ENCODE measurements around the gene REEP2. TPM values are rescaled to one million over a fixed set of nuclear protein-coding genes. Genes with fewer than 3 reads are reported as not detected.
"Not testable (repeated sequence)": the region's sequence is repeated elsewhere in the genome, so short reads cannot be mapped to it uniquely, and the experiment has no call there.

Gene REEP2
- total RNA-seq, 4 donors from 2014 or later: 0.77 to 14.1 (median 5.0) TPM

GRCh38 chr5:138469540-138470321 lies 30.9 kb downstream of the REEP2 start:
- no peak overlapping the region for H3K27ac ChIP-seq
- no peak overlapping the region for H3K4me3 ChIP-seq
- no peaks in the 10 kb centered on the region for H3K9me3 ChIP-seq
- H3K36me3 ChIP-seq: no peaks in the 10 kb centered on the region
- H3K27me3 ChIP-seq: no peaks in the 10 kb centered on the region
- DNase-seq: peak; percentile 17 to 41
- H3K4me1 ChIP-seq: peaks cover 0 to 8% of the 10 kb centered on the region in 2 donors
- no peak for TF ChIP-seq POLR2A (IDR thresholded peaks at IDR 0.05)
- no peak for TF ChIP-seq CTCF (IDR thresholded peaks at IDR 0.05)
- intact Hi-C loops (cut with DNase I; ENCODE audit: low total_unique reads): no loop called here

- TF ChIP-seq CTCF (IDR thresholded peaks at IDR 0.05): no peak
- no peak for TF ChIP-seq POLR2A (IDR thresholded peaks at IDR 0.05)
- Histone ChIP-seq H3K4me1 (peaks cover 0 to 8% of the 10 kb centered on the region in 2 donors), H3K4me3 (no peak overlapping the region), H3K27me3 (no peaks in the 10 kb centered on the region), H3K27ac (no peak overlapping the region), H3K9me3 (no peaks in the 10 kb centered on the region), H3K36me3 (no peaks in the 10 kb centered on the region)
- intact Hi-C loops (cut with DNase I; ENCODE audit: low total_unique reads): no loop called here
- DNase-seq: no peak
These were observed 31.6 kb downstream of the REEP2 start for GRCh38 chr5:138470322-138471051.

GRCh38 chr5:138471052-138471361 lies 32.1 kb downstream of the REEP2 start:
- no peak for DNase-seq

GRCh38 chr5:138472353-138472752 lies 33.5 kb downstream of the REEP2 start:
- Histone ChIP-seq H3K27me3 (no peaks in the 10 kb centered on the region), H3K27ac (no peak overlapping the region), H3K9me3 (no peaks in the 10 kb centered on the region), H3K4me1 (peaks cover 0 to 2% of the 10 kb centered on the region in 2 donors), H3K36me3 (no peaks in the 10 kb centered on the region), H3K4me3 (no peak overlapping the region)
- DNase-seq: no peak
- TF ChIP-seq CTCF (IDR thresholded peaks at IDR 0.05): no peak
- TF ChIP-seq POLR2A (IDR thresholded peaks at IDR 0.05): no peak
- intact Hi-C loops (cut with DNase I; ENCODE audit: low total_unique reads): no loop called here

More at GRCh38 chr5:138471052-138471361, 32.1 kb downstream of the REEP2 start:
- no peaks in the 10 kb centered on the region for H3K36me3 ChIP-seq
- H3K9me3 ChIP-seq: no peaks in the 10 kb centered on the region
- H3K4me1 ChIP-seq: peaks cover 0 to 8% of the 10 kb centered on the region in 2 donors
- no peak overlapping the region for H3K27ac ChIP-seq
- intact Hi-C loops (cut with DNase I; ENCODE audit: low total_unique reads): no loop called here
- no peak overlapping the region for H3K4me3 ChIP-seq
- no peak for TF ChIP-seq CTCF (IDR thresholded peaks at IDR 0.05)
- H3K27me3 ChIP-seq: no peaks in the 10 kb centered on the region

GRCh38 chr5:138473151-138473550 lies 34.3 kb downstream of the REEP2 start:
- H3K27ac ChIP-seq; DNase-seq; H3K36me3 ChIP-seq; H3K27me3 ChIP-seq; H3K9me3 ChIP-seq; intact Hi-C loops (cut with DNase I; ENCODE audit: low total_unique reads); H3K4me3 ChIP-seq; H3K4me1 ChIP-seq: not testable (repeated sequence)

All from uterus (tissue), 4 donors.